HG03558 (cell line): ENCODE results near the gene TH.

Source experiments
- ATAC-seq: cut with Tn5 transposase; IDR thresholded peaks from one replicate; pipeline ENCODE4 v1.9.1; 2021; ENCODE audit warnings: moderate number of reproducible peaks; ENCODE audit not compliant: unreplicated experiment; ENCODE audit errors: extremely low read depth

Gene TH

DNA sequence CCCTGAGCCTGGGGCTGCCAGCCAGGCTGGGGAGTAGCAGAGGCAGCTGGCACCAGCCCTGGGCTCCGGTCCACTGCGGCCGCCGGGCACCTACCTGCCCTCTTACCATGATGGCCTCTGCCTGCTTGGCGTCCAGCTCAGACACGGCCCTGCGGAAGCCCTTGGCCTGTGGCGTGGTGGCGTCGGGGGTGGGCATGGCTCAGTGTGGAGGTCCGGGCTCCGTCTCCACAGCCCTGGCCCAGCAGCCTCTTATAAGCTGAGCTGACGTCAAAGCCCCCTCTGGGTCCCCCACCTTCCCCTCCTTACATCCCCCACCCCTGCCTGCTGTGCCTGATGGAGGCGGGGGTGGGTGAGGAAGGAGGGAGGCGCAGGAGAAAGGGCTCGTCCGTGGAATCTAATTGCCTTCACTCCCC is at the start of gene TH:
TSS of gene TH (minus strand) at position 225 of the 413 bp plus-strand sequence. CDS start at position 196, 29 bp downstream.
- ATAC-seq, result no peak

- no peak for ATAC-seq
These were observed 49.4 kb upstream of the TH start for GRCh38 chr11:2221024-2221423.

- no peak for ATAC-seq
These were observed 48.7 kb upstream of the TH start for GRCh38 chr11:2220173-2220771.

DNA sequence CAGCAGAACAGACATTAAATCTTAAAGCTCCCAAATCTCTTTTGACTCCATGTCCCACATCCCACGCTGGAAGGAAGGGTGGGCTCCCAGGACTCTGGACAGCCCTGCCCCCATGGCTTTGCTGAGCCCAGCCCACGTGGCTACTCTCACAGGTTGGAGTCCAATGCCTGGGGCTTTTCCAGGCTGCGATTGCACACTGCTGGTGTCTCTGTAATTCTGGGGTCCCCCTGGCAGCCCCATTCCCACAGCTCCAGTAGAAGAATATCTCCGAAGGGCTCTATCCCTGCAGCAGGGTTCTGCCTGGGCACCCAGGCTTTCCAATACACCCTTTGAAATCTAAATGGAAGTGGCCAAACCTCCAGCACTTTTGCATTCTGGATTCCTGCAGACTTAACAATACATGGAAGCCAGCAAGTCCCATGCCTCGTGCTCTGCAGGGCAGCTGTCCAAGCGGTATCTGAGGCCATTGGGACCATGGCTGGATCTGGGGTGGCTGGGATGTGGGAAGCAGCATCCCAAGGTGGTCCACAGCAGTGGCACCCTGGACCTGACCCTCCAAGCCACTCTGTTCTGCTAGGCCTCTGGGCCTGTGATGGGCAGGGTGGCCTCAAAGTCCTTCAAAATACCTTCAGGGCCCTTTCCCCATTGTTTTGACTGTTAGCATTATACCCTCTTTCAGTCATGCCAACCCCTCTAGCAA is 47.9 kb upstream of the TH start:
- no peak for ATAC-seq

- no peak for ATAC-seq
These were observed 46.5 kb upstream of the TH start for GRCh38 chr11:2218031-2218633.

- no peak for ATAC-seq
These were observed 45.8 kb upstream of the TH start for GRCh38 chr11:2217211-2218030.

DNA sequence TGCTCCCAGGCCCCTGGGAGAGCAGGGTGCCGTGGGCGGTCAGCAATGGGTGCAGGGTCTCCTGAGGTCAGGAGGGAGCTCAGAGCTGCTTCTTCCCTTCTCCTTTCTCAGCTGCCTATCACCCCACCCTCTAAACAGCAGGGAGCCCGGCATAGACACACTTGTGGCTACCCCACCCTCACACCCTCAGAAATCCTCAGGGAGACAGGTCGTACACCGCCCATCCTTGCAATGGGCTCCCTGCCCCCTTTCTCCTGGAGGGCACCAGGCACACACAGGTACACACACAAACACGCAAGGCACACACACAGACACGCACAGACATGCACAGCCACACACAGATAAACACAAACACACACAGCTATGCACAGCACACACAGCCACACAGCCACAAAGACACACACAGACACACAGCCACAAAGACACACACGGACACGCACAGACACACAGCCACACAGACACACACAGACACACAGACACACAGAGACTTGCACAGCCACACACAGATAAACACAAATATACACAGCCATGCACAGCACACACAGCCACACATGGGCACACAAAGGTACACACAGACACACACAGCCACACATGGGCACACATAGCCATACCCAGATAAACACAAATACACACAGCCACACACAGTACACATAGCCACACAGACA is 44.9 kb upstream of the TH start:
- no peak for ATAC-seq

DNA sequence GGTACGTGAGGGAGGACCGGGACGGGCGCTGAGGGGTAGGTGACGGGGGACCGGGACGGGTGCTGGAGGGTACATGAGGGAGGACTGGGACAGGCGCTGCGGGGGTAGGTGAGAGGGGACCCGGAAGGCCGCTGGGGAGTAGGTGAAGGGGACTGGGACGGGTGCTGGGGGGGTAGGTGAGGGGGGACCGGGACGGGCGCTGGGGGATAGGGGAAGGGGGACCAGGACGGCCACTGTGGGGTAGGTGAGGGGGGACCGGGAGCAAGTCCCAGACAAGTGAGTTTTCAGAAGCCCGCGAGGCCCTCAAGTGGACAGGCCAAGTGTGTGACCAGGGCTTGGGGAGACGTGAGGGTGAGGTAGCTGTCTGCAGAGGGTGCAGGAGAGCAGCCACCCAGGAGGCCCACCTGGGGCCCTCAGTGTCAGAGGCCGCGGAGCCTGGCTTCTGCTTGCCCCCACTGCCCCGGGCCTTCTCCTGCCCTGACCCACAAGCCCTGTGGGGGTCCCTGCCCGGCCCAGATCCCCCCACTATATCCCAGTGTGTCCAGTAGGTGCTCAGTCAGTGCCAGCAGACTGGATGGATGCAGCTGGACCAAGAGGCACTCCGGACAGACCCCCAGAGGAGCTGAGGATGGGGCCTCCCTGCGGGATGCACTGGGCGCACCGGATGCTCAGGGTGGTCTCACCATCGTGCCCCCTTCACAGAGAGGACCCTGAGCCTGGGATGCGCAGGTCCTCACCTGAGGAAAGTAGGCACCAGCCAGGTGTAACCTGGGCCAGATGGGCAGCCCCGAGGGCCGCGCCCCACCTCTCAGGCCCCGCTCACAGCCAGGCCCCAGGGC is 44.2 kb upstream of the TH start:
- no peak for ATAC-seq

GRCh38 chr11:2215230-2215560 is 43.6 kb upstream of the TH start:
- ATAC-seq, result no peak

GRCh38 chr11:2214527-2215229 is 43.1 kb upstream of the TH start:
- ATAC-seq, result no peak

- ATAC-seq, result no peak
These were observed 42.4 kb upstream of the TH start for GRCh38 chr11:2213890-2214526.

GRCh38 chr11:2213384-2213842 is 41.8 kb upstream of the TH start:
- ATAC-seq, result no peak

- no peak for ATAC-seq
These were observed 41.0 kb upstream of the TH start for GRCh38 chr11:2212411-2213251.

- ATAC-seq, result no peak
These were observed 39.7 kb upstream of the TH start for GRCh38 chr11:2211113-2211971.

DNA sequence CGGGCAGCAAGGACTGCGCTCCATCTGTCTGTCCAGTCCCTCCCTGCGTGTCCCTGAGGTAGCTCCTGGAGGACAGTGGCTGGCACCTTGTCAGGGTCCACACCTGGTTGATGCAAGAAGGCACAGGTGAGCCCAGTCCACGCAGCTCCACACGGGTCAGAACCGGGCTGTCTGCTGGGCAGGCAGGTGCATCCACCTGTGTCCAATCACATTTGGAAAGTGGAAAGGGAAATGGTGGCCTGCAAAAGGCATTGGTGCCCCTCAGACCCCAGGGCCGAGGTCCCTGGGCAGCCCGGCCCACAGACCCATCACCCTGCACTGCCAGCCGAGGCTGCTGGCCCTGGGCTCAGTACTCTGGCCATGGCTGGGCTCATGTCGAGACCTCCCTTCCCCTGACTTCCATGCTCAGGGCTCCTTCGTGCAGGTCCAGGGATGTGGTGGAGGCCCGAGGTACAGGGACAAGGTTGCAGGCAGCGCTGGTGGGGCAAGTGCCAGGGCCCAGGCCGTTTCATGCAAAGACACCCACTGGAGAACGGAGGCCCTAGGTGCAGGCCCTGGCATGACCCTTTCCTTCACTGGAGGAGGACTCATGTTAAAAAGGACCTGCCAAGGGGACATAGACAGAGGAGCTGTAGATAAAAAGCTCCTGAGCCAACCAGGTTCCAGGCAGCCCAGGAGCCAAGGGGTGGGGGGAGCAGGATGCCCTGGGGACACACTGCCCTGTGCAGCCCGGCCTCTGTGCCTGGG is 38.9 kb upstream of the TH start:
- no peak for ATAC-seq

- no peak for ATAC-seq
These were observed 38.3 kb upstream of the TH start for GRCh38 chr11:2209900-2210321.
